Tibial nerve (tissue), 4 donors: ENCODE measurements around the gene THOC5.

Experiments
- CTCF ChIP-seq, 5 experiments: fragments of 200-600 bp in 3 of 5; fragments of 450-650 bp in 2 of 5; sonication (generic) in 3 of 5; IDR thresholded peaks; one replicate each; pipeline ENCODE4 v1.5.1; 2016 to 2019; ENCODE audit warnings: antibody characterized with exemption in 5 of 5, mild to moderate bottlenecking in 3 of 5, moderate library complexity in 2 of 5
- EP300 ChIP-seq, 2 donors: sonication (generic); formaldehyde crosslinking; IDR thresholded peaks; one replicate each; pipeline ENCODE4 v1.6.1; 2017; ENCODE audit warnings: antibody characterized with exemption in 2 of 2, mild to moderate bottlenecking in 1 of 2
- POLR2A ChIP-seq, 2 donors: fragments of 450-650 bp; IDR thresholded peaks; one replicate each; pipeline ENCODE4 v1.6.1; 2017; ENCODE audit warnings: antibody characterized with exemption in 2 of 2, mild to moderate bottlenecking in 2 of 2, moderate library complexity in 2 of 2

DNA sequence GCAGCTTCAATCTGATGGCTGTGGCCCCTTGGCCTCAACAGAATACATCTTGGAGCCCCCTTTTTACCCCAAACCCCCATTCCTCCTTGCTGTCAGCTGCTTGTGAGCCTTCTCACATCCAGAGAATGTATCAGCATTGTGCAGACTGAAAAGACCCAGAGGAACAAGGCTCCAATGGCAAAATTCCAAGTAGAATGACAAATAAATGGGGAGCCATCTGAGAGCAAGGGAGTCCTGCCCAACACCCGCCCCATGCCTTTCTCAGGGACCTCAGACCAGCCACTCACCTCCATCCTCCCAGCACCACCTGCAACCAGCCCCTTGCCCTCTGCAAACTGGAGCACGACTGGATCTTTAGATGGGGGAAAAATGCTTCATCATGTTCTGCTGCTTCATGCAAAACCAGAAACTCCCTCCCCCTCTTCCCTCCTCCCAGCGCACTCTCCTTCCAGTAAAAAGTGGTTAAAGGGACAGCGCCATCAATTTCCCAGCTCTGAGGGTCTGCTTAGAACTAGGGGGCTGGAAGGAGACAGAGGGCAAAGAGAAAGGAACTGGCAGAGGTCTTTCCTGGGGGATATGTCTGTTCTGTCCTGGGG, 75.7 kb downstream of the THOC5 start:
- TF ChIP-seq CTCF (IDR thresholded peaks at IDR 0.05) (no peak), EP300 (IDR thresholded peaks at IDR 0.05) (no peak), POLR2A (IDR thresholded peaks at IDR 0.05) (no peak)
